HepG2 (cell line): Measurements from ENCODE around the gene MYLK. TPM values are rescaled to one million over a fixed set of nuclear protein-coding genes. Genes with fewer than 3 reads are reported as not detected.

ENCODE experiments used
- ASH2L ChIP-seq: fragments of 300-600, 200-600 bp; sonication (generic); IDR thresholded peaks from 2 replicates; pipeline ENCODE4 v1.7.0; 2017; ENCODE audit warnings: low read depth, mild to moderate bottlenecking, moderate library complexity, mixed read lengths, low read length; ENCODE audit not compliant: insufficient read length
- ATF4 ChIP-seq, 2 experiments: fragments of 450-650 bp in 1 of 2; sonication (generic) in 1 of 2; formaldehyde crosslinking; IDR thresholded peaks; 2 replicates each; pipeline versions ENCODE4 v1.5.0 to v1.8.0; 2020 to 2022; ENCODE audit warnings: mild to moderate bottlenecking in 1 of 2, missing genetic modification reagents in 1 of 2
- ATM ChIP-seq: fragments of 450-650 bp; IDR thresholded peaks from 2 replicates; pipeline ENCODE4 v1.7.1; 2017; ENCODE audit warnings: mild to moderate bottlenecking, borderline replicate concordance
- CSRNP1 ChIP-seq: sonication (generic); formaldehyde crosslinking; IDR thresholded peaks from 2 replicates; pipeline ENCODE4 v1.8.1; 2023; ENCODE audit warnings: mild to moderate bottlenecking, missing genetic modification reagents
- GMEB1 ChIP-seq: sonication (generic); formaldehyde crosslinking; IDR thresholded peaks from 2 replicates; pipeline ENCODE4 v1.5.1; 2020; ENCODE audit warnings: missing genetic modification reagents, mild to moderate bottlenecking, borderline replicate concordance
- IRF2 ChIP-seq: IDR thresholded peaks from 2 replicates; pipeline ENCODE4 v1.6.1; 2018; ENCODE audit warnings: missing genetic modification reagents, missing compliant biosample characterization
- KDM5A ChIP-seq: fragments of 200-600 bp; sonication (generic); IDR thresholded peaks from 2 replicates; pipeline ENCODE4 v1.7.0; 2018; ENCODE audit warnings: antibody characterized with exemption, mild to moderate bottlenecking, low read length, borderline replicate concordance
- MIER3 ChIP-seq: IDR thresholded peaks from 2 replicates; pipeline ENCODE4 v1.6.1; 2016; ENCODE audit warnings: missing compliant biosample characterization, borderline replicate concordance
- RFX1 ChIP-seq: fragments of 450-650 bp; IDR thresholded peaks from 2 replicates; pipeline ENCODE4 v1.6.1; 2017
- SATB2 ChIP-seq: sonication (generic); formaldehyde crosslinking; IDR thresholded peaks from 2 replicates; pipeline ENCODE4 v1.5.0; 2020; ENCODE audit warnings: missing genetic modification reagents
- SOX6 ChIP-seq, 2 experiments: fragments of 450-650 bp in 1 of 2; sonication (generic) in 1 of 2; formaldehyde crosslinking in 1 of 2; IDR thresholded peaks; 2 replicates each; pipeline versions ENCODE4 v1.4.0 to v1.6.1; 2017 to 2020; ENCODE audit warnings: antibody characterized with exemption in 1 of 2, mild to moderate bottlenecking in 1 of 2, missing genetic modification reagents in 1 of 2
- TAF1 ChIP-seq: sonication (generic); formaldehyde crosslinking; IDR thresholded peaks from 2 replicates; pipeline ENCODE4 v1.4.0; 2020; ENCODE audit warnings: missing genetic modification reagents
- ZBTB26 ChIP-seq: IDR thresholded peaks from 2 replicates; pipeline ENCODE4 v1.6.1; 2016; ENCODE audit warnings: missing compliant biosample characterization, missing genetic modification reagents, borderline replicate concordance
- ZBTB3 ChIP-seq: sonication (generic); formaldehyde crosslinking; IDR thresholded peaks from 2 replicates; pipeline ENCODE4 v1.4.0; 2020; ENCODE audit warnings: low read depth, mild to moderate bottlenecking, moderate library complexity, missing genetic modification reagents, borderline replicate concordance
- ZFP62 ChIP-seq: sonication (generic); formaldehyde crosslinking; IDR thresholded peaks from 2 replicates; pipeline ENCODE4 v1.4.0; 2020; ENCODE audit warnings: missing genetic modification reagents
- ZNF121 ChIP-seq: sonication (generic); formaldehyde crosslinking; IDR thresholded peaks from 2 replicates; pipeline ENCODE4 v1.5.0; 2020; ENCODE audit warnings: mild to moderate bottlenecking, missing genetic modification reagents
- ZNF235 ChIP-seq: sonication (generic); formaldehyde crosslinking; IDR thresholded peaks from 2 replicates; pipeline ENCODE4 v1.8.1; 2023; ENCODE audit warnings: mild to moderate bottlenecking, missing genetic modification reagents, borderline replicate concordance
- ZNF343 ChIP-seq: sonication (generic); formaldehyde crosslinking; IDR thresholded peaks from 2 replicates; pipeline ENCODE4 v1.4.0; 2020; ENCODE audit warnings: mild to moderate bottlenecking, missing genetic modification reagents
- ZNF382 ChIP-seq: sonication (generic); formaldehyde crosslinking; IDR thresholded peaks from 2 replicates; pipeline ENCODE4 v1.5.0; 2020; ENCODE audit warnings: missing genetic modification reagents, mild to moderate bottlenecking, borderline replicate concordance
- ZNF563 ChIP-seq: sonication (generic); formaldehyde crosslinking; IDR thresholded peaks from 2 replicates; pipeline ENCODE4 v1.8.0; 2022; ENCODE audit warnings: mild to moderate bottlenecking, moderate library complexity, missing genetic modification reagents
- ZNF710 ChIP-seq: sonication (generic); formaldehyde crosslinking; IDR thresholded peaks from 2 replicates; pipeline ENCODE4 v1.5.0; 2020; ENCODE audit warnings: mild to moderate bottlenecking, missing genetic modification reagents, borderline replicate concordance
- polyA plus RNA-seq, 8 experiments: library from polyadenylated mRNA; depleted of rRNA in 3 of 8; stranded (reverse) in 7 of 8; unstranded in 1 of 8; fragments of >200 nt; fragmentation: Illumina TruSeq in 4 of 8; extraction: Trizol in 4 of 8; gene quantifications; 2 replicates each; pipeline versions ENCODE4 v1.2.1 to v1.2.3, GENCODE V29; 2011 to 2016; ENCODE audit warnings: low read depth in 4 of 8, missing spikeins in 1 of 8, mixed read lengths in 1 of 8; ENCODE audit not compliant: insufficient read depth in 1 of 8
- total RNA-seq, 5 experiments: library from RNA; depleted of rRNA; stranded (reverse); fragments of >200 nt; fragmentation: Illumina TruSeq; extraction: Trizol; gene quantifications; 2 replicates each; pipeline ENCODE4 v1.2.3, GENCODE V29; 2016; ENCODE audit warnings: low read depth in 1 of 5

MYLK gene
- total and polyA plus RNA-seq, 2 of the 13 experiments (the other 11 are each of a cell fraction or from before 2014, with no cell fraction given): 10.6 to 34.9 TPM

GRCh38 chr3:123605789-123606234 is 278.3 kb downstream of the MYLK start (continued):
- TF ChIP-seq ZNF235 (CRISPR knock-in tag) (no peak), KDM5A (no peak), IRF2 (peak; percentile 94), SATB2 (CRISPR knock-in tag) (no peak), ZNF382 (no peak), ASH2L (peak; percentile 76), RFX1 (no peak), ZNF343 (CRISPR knock-in tag) (no peak), ATF4 (CRISPR knock-in tag; IDR thresholded peaks at IDR 0.05) (peak in 1 of 2 experiments; percentile 73; a peak in 1 of 4 replicates), ZFP62 (CRISPR knock-in tag) (no peak), MIER3 (CRISPR knock-in tag) (peak; percentile 97), ZBTB3 (CRISPR knock-in tag) (no peak; the same call in 1 of the 2 replicates), ZNF563 (CRISPR knock-in tag) (no peak), ZBTB26 (CRISPR knock-in tag) (peak; percentile 99), GMEB1 (no peak), CSRNP1 (CRISPR knock-in tag) (no peak; the same call in 1 of the 2 replicates), ZNF121 (CRISPR knock-in tag) (no peak), ZNF710 (CRISPR knock-in tag) (peak; percentile 70; the same call in 1 of the 2 replicates), ATM (no peak), TAF1 (no peak), SOX6 (IDR thresholded peaks at IDR 0.05) (no peak), SOX6 (CRISPR knock-in tag; IDR thresholded peaks at IDR 0.05) (peak; percentile 97)
